Peyer's patch (tissue), 4 donors: ENCODE data around the gene TTC5.

Experiments used
- CTCF ChIP-seq, 6 experiments: fragments of 450-650 bp in 4 of 6; fragments of 200-600 bp in 2 of 6; sonication (generic) in 1 of 6; IDR thresholded peaks; one replicate each; pipeline ENCODE4 v1.5.1; 2017 to 2019; ENCODE audit warnings: antibody characterized with exemption in 6 of 6, mild to moderate bottlenecking in 3 of 6, moderate library complexity in 1 of 6
- POLR2A ChIP-seq, 2 donors: fragments of 450-650 bp; IDR thresholded peaks; one replicate each; pipeline ENCODE4 v1.5.1; 2017; ENCODE audit warnings: antibody characterized with exemption in 2 of 2, mild to moderate bottlenecking in 2 of 2, moderate library complexity in 2 of 2

GRCh38 chr14:20341646-20342045, 35.9 kb upstream of the TTC5 start:
- no peak for TF ChIP-seq CTCF (IDR thresholded peaks at IDR 0.05)
- TF ChIP-seq POLR2A (IDR thresholded peaks at IDR 0.05) = no peak
